HCT116 (cell line): ENCODE data around the gene TXNDC15. TPM values are rescaled to one million over a fixed set of nuclear protein-coding genes. Genes with fewer than 3 reads are reported as not detected.

Experiments used
- ATAC-seq: fragments of 200-7000 bp; cut with Tn5 transposase; 2 replicates; pipeline ENCODE4 v1.9.1; 2020; ENCODE audit warnings: mild to moderate bottlenecking, moderate library complexity
- BruUV-seq: library from RNA; stranded (reverse); fragments of 400-500 nt; replicated peaks from 2 replicates; lab custom pipeline; 2021; lab: Mats Ljungman, UMichigan
- CTCF ChIA-PET: fragments of 300-600 bp; sonication (Branson Sonifier 250); formaldehyde crosslinking; loops from one replicate; lab custom pipeline; 2021; ENCODE audit warnings: antibody characterized with exemption; lab: Charles Lee
- POLR2A ChIA-PET: fragments of 300-600, 350-600 bp; sonication (Branson Sonifier 250); formaldehyde crosslinking; loops from one replicate; lab custom pipeline; 2021; ENCODE audit warnings: antibody characterized with exemption; lab: Charles Lee
- RAD21 ChIA-PET, 2 experiments: fragments of 300-600 bp; sonication (Branson Sonifier 250); formaldehyde crosslinking; loops; one replicate each; lab custom pipeline; 2023; ENCODE audit warnings: low total read pairs in 2 of 2; ENCODE audit not compliant: uncharacterized antibody in 2 of 2, unreplicated experiment in 2 of 2, low non-redundant PET in 1 of 2; lab: Charles Lee
- DNase-seq: peaks from one replicate; pipeline ENCODE4 v3.0.0-alpha.2; 2010; ENCODE audit warnings: low read depth, low spot score
- H2AFZ ChIP-seq: fragments of 200-600 bp; shearing (Covaris generic), sonication (generic); 2 replicates; pipeline ENCODE4 v1.6.1; 2017; ENCODE audit warnings: low read depth, mixed run types, mixed read lengths, antibody characterized with exemption, low read length; ENCODE audit not compliant: poor library complexity, severe bottlenecking
- H3K27ac ChIP-seq: 2 replicates; pipeline ENCODE4 v1.5.1; 2012; ENCODE audit warnings: low read depth, low read length
- H3K27me3 ChIP-seq: fragments of 200-600 bp; sonication (generic); 2 replicates; pipeline ENCODE4 v1.6.1; 2016; ENCODE audit warnings: mixed run types, low read length, mixed read lengths; ENCODE audit not compliant: insufficient read depth
- H3K36me3 ChIP-seq, 2 experiments: fragments of 200-500 bp in 1 of 2; fragments of 200-600 bp in 1 of 2; sonication (Bioruptor generic) in 1 of 2; sonication (generic) in 1 of 2; 2 replicates each; pipeline versions ENCODE4 v1.5.1 to v1.6.1; 2014 to 2016; ENCODE audit warnings: low read length in 2 of 2, inconsistent platforms in 1 of 2, mixed read lengths in 1 of 2, mixed run types in 1 of 2; ENCODE audit not compliant: insufficient read depth in 2 of 2, control insufficient read depth in 1 of 2
- H3K4me1 ChIP-seq, 2 experiments: fragments of 200-600 bp in 1 of 2; sonication (generic) in 1 of 2; 2 replicates each; pipeline versions ENCODE4 v1.5.1 to v1.6.1; 2012 to 2017; ENCODE audit warnings: low read length in 2 of 2, inconsistent platforms in 1 of 2, mild to moderate bottlenecking in 1 of 2, mixed read lengths in 1 of 2, mixed run types in 1 of 2, moderate library complexity in 1 of 2; ENCODE audit not compliant: insufficient read depth in 2 of 2, control insufficient read depth in 1 of 2
- H3K4me2 ChIP-seq: fragments of 200-600 bp; sonication (generic); 2 replicates; pipeline ENCODE4 v1.6.1; 2017; ENCODE audit warnings: mixed run types, low read length, mixed read lengths
- H3K4me3 ChIP-seq, 2 experiments: fragments of 200-600 bp in 1 of 2; sonication (generic) in 1 of 2; replicated peaks in 1 of 2; 2 replicates each; pipeline ENCODE4 v1.5.1; 2011 to 2016; ENCODE audit warnings: low read length in 2 of 2, control low read depth in 1 of 2, low read depth in 1 of 2, mild to moderate bottlenecking in 1 of 2, mixed read lengths in 1 of 2, mixed run types in 1 of 2
- H3K79me2 ChIP-seq: fragments of 200-600 bp; sonication (generic); 2 replicates; pipeline ENCODE4 v1.6.1; 2017; ENCODE audit warnings: mild to moderate bottlenecking, mixed run types, low read length, moderate library complexity, mixed read lengths; ENCODE audit not compliant: insufficient read depth
- H3K9ac ChIP-seq: fragments of 200-600 bp; sonication (generic); 2 replicates; pipeline ENCODE4 v1.6.1; 2016; ENCODE audit warnings: low read length, mixed read lengths
- H3K9me2 ChIP-seq: fragments of 200-600 bp; sonication (generic), shearing (Covaris generic); 2 replicates; pipeline ENCODE4 v1.6.1; 2017; ENCODE audit warnings: mixed run types, mild to moderate bottlenecking, moderate library complexity; ENCODE audit not compliant: insufficient read depth
- H3K9me3 ChIP-seq, 2 experiments: fragments of 200-500 bp in 1 of 2; fragments of 200-600 bp in 1 of 2; sonication (Bioruptor generic) in 1 of 2; sonication (generic) in 1 of 2; 2 replicates each; pipeline ENCODE4 v1.6.1; 2014 to 2017; ENCODE audit warnings: low read length in 2 of 2, mixed read lengths in 2 of 2, inconsistent platforms in 1 of 2, low read depth in 1 of 2, mild to moderate bottlenecking in 1 of 2, mixed run types in 1 of 2, moderate library complexity in 1 of 2; ENCODE audit not compliant: control insufficient read depth in 1 of 2, insufficient read depth in 1 of 2
- H4K20me1 ChIP-seq: fragments of 200-600 bp; sonication (generic), shearing (Covaris generic); 2 replicates; pipeline ENCODE4 v1.6.1; 2017; ENCODE audit warnings: mixed run types, mild to moderate bottlenecking, moderate library complexity; ENCODE audit not compliant: insufficient read depth
- CBX3 ChIP-seq: IDR thresholded peaks from 2 replicates; pipeline ENCODE4 v1.6.1; 2012; ENCODE audit warnings: low read depth
- CEBPB ChIP-seq: IDR thresholded peaks from 2 replicates; pipeline ENCODE4 v1.6.1; 2012; ENCODE audit warnings: low read depth
- EGR1 ChIP-seq: IDR thresholded peaks from 2 replicates; pipeline ENCODE4 v1.6.1; 2012; ENCODE audit warnings: low read depth
- EZH2phosphoT487 ChIP-seq: fragments of 200-600 bp; IDR thresholded peaks from 2 replicates; pipeline ENCODE4 v1.6.1; 2018; ENCODE audit warnings: antibody characterized with exemption, borderline replicate concordance
- FOSL1 ChIP-seq: IDR thresholded peaks from 2 replicates; pipeline ENCODE4 v1.6.1; 2012; ENCODE audit warnings: low read depth
- RAD21 ChIP-seq: IDR thresholded peaks from 2 replicates; pipeline ENCODE4 v1.6.1; 2012; ENCODE audit warnings: low read depth, mild to moderate bottlenecking
- SIN3A ChIP-seq: IDR thresholded peaks from 2 replicates; pipeline ENCODE4 v1.6.1; 2012; ENCODE audit warnings: low read depth
- SRF ChIP-seq: IDR thresholded peaks from 2 replicates; pipeline ENCODE4 v1.6.1; 2012; ENCODE audit warnings: low read depth
- YY1 ChIP-seq: IDR thresholded peaks from 2 replicates; pipeline ENCODE4 v1.6.1; 2011; ENCODE audit warnings: low read length, low read depth, moderate library complexity, mild to moderate bottlenecking; ENCODE audit not compliant: insufficient replicate concordance; ENCODE audit errors: extremely low read depth
- ZFX ChIP-seq: fragments of 450-650 bp; IDR thresholded peaks from 2 replicates; pipeline ENCODE4 v1.6.1; 2017
- ZNF274 ChIP-seq: fragments of 200-500 bp; sonication (Bioruptor generic); IDR thresholded peaks from 2 replicates; pipeline ENCODE4 v1.6.1; 2014; ENCODE audit warnings: mild to moderate bottlenecking, low read depth, low read length, inconsistent platforms
- intact Hi-C: fragments of 100-400 bp; cut with micrococcal nuclease; formaldehyde crosslinking; loops from 2 replicates; pipeline ENCODE4 v1.10.0; 2022
- total RNA-seq: library from RNA; stranded (reverse); gene quantifications from one replicate; pipeline ENCODE4 v1.2.1, GENCODE V29; 2021; ENCODE audit not compliant: unreplicated experiment
- TF ChIP-seq, protein P1 (sequence below), 3 experiments: fragments of 200-600 bp in 1 of 3; sonication (generic) in 1 of 3; IDR thresholded peaks in 2 of 3; conservative IDR thresholded peaks in 1 of 3; 2 replicates each; pipeline ENCODE4 v1.5.1; 2012 to 2017; ENCODE audit warnings: low read depth in 2 of 3, low read length in 2 of 3, antibody characterized with exemption in 1 of 3, borderline replicate concordance in 1 of 3, control low read depth in 1 of 3, mild to moderate bottlenecking in 1 of 3, mixed read lengths in 1 of 3, mixed run types in 1 of 3, moderate library complexity in 1 of 3; ENCODE audit not compliant: insufficient read depth in 1 of 3

Gene TXNDC15
- total RNA-seq, 1 experiment from 2014 or later: 17.8 TPM

DNA sequence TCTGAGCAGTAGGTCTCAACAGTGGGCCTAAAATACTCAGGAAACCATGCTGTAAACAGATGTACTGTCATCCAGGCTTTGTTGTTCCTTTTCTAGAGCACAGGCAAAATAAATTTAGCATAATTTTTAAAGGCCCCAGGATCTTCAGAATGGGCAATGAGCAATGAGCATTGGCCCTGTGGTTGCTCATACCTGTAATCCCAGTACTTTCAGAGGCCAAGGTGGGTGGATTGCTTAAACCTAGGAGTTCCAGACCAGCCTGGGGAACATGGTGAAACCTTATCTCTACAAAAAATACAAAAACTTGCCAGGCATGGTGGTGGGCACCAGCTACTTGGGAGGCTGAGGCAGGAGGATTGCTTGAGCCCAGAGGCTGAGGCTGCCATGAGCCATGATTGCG lies 17.3 kb downstream of the TXNDC15 start:
- no TSS peak for BruUV-seq
- no peak for TF ChIP-seq YY1
- no peak for TF ChIP-seq ZNF274
- no peak for TF ChIP-seq EGR1
- no peak for TF ChIP-seq EZH2phosphoT487
- no peak for TF ChIP-seq CBX3
- no peak for TF ChIP-seq SIN3A
- no peak for TF ChIP-seq SRF
- no peak for TF ChIP-seq FOSL1
- TF ChIP-seq, protein P1, sequence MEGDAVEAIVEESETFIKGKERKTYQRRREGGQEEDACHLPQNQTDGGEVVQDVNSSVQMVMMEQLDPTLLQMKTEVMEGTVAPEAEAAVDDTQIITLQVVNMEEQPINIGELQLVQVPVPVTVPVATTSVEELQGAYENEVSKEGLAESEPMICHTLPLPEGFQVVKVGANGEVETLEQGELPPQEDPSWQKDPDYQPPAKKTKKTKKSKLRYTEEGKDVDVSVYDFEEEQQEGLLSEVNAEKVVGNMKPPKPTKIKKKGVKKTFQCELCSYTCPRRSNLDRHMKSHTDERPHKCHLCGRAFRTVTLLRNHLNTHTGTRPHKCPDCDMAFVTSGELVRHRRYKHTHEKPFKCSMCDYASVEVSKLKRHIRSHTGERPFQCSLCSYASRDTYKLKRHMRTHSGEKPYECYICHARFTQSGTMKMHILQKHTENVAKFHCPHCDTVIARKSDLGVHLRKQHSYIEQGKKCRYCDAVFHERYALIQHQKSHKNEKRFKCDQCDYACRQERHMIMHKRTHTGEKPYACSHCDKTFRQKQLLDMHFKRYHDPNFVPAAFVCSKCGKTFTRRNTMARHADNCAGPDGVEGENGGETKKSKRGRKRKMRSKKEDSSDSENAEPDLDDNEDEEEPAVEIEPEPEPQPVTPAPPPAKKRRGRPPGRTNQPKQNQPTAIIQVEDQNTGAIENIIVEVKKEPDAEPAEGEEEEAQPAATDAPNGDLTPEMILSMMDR (IDR thresholded peaks at IDR 0.05 in 2 of 3, conservative IDR thresholded peaks at IDR 0.05 in 1 of 3; ENCODE audit: borderline replicate concordance in 1 of 3, insufficient read depth in 1 of 3, low read depth in 2 of 3, low read length in 2 of 3): no peak
- no peak for TF ChIP-seq RAD21
- no peak for TF ChIP-seq ZFX
- no peak for TF ChIP-seq CEBPB
- CTCF ChIA-PET: interaction anchor here (1.4 kb wide), 1 partner anchor 13 kb away, joined by 6 read pairs; the partner anchor contains the start of gene PCBD2
- POLR2A ChIA-PET: no interaction called here
- no peak overlapping the region for H3K4me3 ChIP-seq
- H3K4me2 ChIP-seq: no peak overlapping the region
- DNase-seq: no peak
- no peaks in the 10 kb centered on the region for H4K20me1 ChIP-seq
- ATAC-seq: no peak
- H3K27me3 ChIP-seq: no peaks in the 10 kb centered on the region
- intact Hi-C loops: no loop called here
- no peak overlapping the region for H3K27ac ChIP-seq
- no peaks in the 10 kb centered on the region for H3K79me2 ChIP-seq
- H3K36me3 ChIP-seq: 0 out of 4 replicates have a peak, but pooled peaks cover 0 to 4% of the 10 kb centered on the region in 2 experiments
- RAD21 ChIA-PET: interaction anchor here in 1 of 2 experiments (0.7 kb wide), 1 partner anchor 13 kb away, joined by 3 read pairs; the partner anchor contains the start of gene PCBD2
- no peak overlapping the region for H2AFZ ChIP-seq
- no peaks in the 10 kb centered on the region for H3K9me2 ChIP-seq
- no peak overlapping the region for H3K9ac ChIP-seq
- H3K4me1 ChIP-seq: no peaks in the 10 kb centered on the region
- H3K9me3 ChIP-seq: no peaks in the 10 kb centered on the region
